ENCODE measurements around the gene DENND1A.

GRCh38 chr9:123745933-123746332, 184.0 kb downstream of the DENND1A start:
- TF ChIP-seq CTCF (IDR thresholded peaks at IDR 0.05) (no peak), POLR2A (IDR thresholded peaks at IDR 0.05) (no peak), EP300 (IDR thresholded peaks at IDR 0.05) (no peak), POLR2AphosphoS5 (IDR thresholded peaks at IDR 0.05) (no peak)
